ENCODE results near the gene SMAD6. TPM values are rescaled to one million over a fixed set of nuclear protein-coding genes. Genes with fewer than 3 reads are reported as not detected.
A peak's percentile ranks its signal among the peaks of the same experiment; 100 is the strongest.
"Not testable (repeated sequence)": the region's sequence is repeated elsewhere in the genome, so short reads cannot be mapped to it uniquely, and the experiment has no call there.

Gene SMAD6
- total and polyA plus RNA-seq, 10 of the 15 experiments (the other 5 are each of a cell fraction or from before 2014, with no cell fraction given) = under 0.01 to 0.10 (median 0.03) TPM; not detected in 7

DNA sequence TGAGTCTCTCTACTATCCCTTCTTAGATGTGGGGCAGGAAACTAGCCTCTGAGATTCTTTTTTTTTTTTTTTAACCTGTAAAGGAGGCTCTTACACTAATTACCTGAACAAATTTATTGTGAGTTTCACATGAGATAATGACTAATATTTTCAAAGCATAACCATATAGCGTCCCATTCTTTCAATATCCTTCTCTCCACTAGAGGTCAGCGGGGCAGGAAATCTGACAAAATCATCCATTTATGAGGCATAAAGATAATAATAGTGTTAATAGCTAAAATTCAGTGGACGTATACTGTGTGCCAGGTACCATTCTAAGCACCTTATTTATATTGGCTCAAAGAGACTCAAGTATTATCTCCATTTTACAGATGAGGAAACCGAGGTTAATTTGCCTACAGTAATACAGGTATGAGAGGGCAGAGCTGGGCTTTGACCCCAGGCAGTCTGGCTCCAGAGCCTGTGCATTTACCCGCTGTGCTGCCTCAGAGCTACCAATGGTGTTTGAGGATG, 16.3 kb upstream of the SMAD6 start:
- Histone ChIP-seq H3K4me2 (ENCODE audit: control insufficient read depth, insufficient read depth) (no peak overlapping the region), H3K27me3 (replicated peaks in 1 of 2; ENCODE audit: control insufficient read depth in 2 of 2, insufficient read depth in 2 of 2, low read length in 1 of 2) (no peaks in the 10 kb centered on the region), H4K20me1 (ENCODE audit: control insufficient read depth, insufficient read depth) (no peaks in the 10 kb centered on the region), H3K9ac (ENCODE audit: control insufficient read depth, insufficient read depth, low read length) (no peak overlapping the region), H3K79me2 (ENCODE audit: control insufficient read depth, insufficient read depth, low read length) (no peaks in the 10 kb centered on the region), H3K4me3 (no peak overlapping the region), H3K4me1 (ENCODE audit: control insufficient read depth, insufficient read depth, low read length) (no peaks in the 10 kb centered on the region), H3K9me3 (replicated peaks; ENCODE audit: control insufficient read depth, insufficient read depth, low read length) (no peaks in the 10 kb centered on the region; the same call in 1 of the 3 replicates), H2AFZ (ENCODE audit: control insufficient read depth, low read depth, low read length) (no peak overlapping the region), H3K27ac (ENCODE audit: control insufficient read depth, insufficient read depth) (no peak overlapping the region), H3K36me3 (ENCODE audit: control insufficient read depth in 2 of 2, insufficient read depth in 2 of 2, low read length in 1 of 2) (no peaks in the 10 kb centered on the region)
- ChIA-PET CTCF (interaction anchor here (1.0 kb wide), 1 partner anchor 67 kb away, joined by 4 read pairs; no protein-coding TSS in a partner anchor), SMC1A (ENCODE audit: uncharacterized antibody, unreplicated experiment) (interaction anchor here (1.2 kb wide), 1 partner anchor 90 kb away, joined by 5 read pairs; no protein-coding TSS in a partner anchor), RAD21 (ENCODE audit: unreplicated experiment) (no interaction called here), POLR2A (no interaction called here)
- 30% methylated on average over 5 of the region's 5 CpGs for WGBS (ENCODE audit: insufficient coverage, insufficient replicate concordance, low lambda C conversion rate, missing lambda C conversion rate)
- in situ Hi-C loops (cut with MboI) = no loop called here
- DNase-seq (ENCODE audit: low read depth, low spot score) = no peak
- intact Hi-C loops (cut with micrococcal nuclease; ENCODE audit: unreplicated experiment) = no loop called here
- ATAC-seq = no peak
- no peak for TF ChIP-seq NBN (IDR thresholded peaks at IDR 0.05)
- TF ChIP-seq PML (IDR thresholded peaks at IDR 0.05; ENCODE audit: low read length) = no peak
- TF ChIP-seq, protein P1, sequence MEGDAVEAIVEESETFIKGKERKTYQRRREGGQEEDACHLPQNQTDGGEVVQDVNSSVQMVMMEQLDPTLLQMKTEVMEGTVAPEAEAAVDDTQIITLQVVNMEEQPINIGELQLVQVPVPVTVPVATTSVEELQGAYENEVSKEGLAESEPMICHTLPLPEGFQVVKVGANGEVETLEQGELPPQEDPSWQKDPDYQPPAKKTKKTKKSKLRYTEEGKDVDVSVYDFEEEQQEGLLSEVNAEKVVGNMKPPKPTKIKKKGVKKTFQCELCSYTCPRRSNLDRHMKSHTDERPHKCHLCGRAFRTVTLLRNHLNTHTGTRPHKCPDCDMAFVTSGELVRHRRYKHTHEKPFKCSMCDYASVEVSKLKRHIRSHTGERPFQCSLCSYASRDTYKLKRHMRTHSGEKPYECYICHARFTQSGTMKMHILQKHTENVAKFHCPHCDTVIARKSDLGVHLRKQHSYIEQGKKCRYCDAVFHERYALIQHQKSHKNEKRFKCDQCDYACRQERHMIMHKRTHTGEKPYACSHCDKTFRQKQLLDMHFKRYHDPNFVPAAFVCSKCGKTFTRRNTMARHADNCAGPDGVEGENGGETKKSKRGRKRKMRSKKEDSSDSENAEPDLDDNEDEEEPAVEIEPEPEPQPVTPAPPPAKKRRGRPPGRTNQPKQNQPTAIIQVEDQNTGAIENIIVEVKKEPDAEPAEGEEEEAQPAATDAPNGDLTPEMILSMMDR (IDR thresholded peaks at IDR 0.05 in 2 of 3, conservative IDR thresholded peaks at IDR 0.05 in 1 of 3; ENCODE audit: control insufficient read depth in 2 of 3, extremely low read depth in 1 of 3, insufficient read depth in 1 of 3, low read depth in 3 of 3, low read length in 3 of 3) = peak; percentile 5 to 31 (median 12); a peak in 3 of 6 replicates
- BruUV-seq (replicated peaks) = no TSS peak
- FAIRE-seq = no peak

DNA sequence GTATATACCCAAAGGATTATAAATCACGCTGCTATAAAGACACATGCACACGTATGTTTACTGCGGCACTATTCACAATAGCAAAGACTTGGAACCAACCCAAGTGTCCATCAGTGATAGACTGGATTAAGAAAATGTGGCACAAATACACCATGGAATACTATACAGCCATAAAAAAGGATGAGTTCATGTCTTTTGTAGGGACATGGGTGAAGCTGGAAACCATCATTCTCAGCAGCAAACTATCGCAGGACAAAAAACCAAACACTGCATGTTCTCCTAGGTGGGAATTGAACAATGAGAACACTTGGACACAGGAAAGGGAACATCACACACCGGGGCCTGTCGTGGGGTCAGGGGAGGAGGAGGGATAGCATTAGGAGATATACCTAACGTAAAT, 11.1 kb upstream of the SMAD6 start:
- H3K79me2 ChIP-seq (ENCODE audit: control insufficient read depth, insufficient read depth, low read length) = not testable (repeated sequence)

More for the DNA sequence above, 11.1 kb upstream of the SMAD6 start:
- H3K9me3 ChIP-seq (replicated peaks; ENCODE audit: control insufficient read depth, insufficient read depth, low read length); FAIRE-seq; H3K9ac ChIP-seq (ENCODE audit: control insufficient read depth, insufficient read depth, low read length); RAD21 ChIA-PET (ENCODE audit: unreplicated experiment); ATAC-seq; H3K4me1 ChIP-seq (ENCODE audit: control insufficient read depth, insufficient read depth, low read length); H3K27me3 ChIP-seq (replicated peaks in 1 of 2; ENCODE audit: control insufficient read depth in 2 of 2, insufficient read depth in 2 of 2, low read length in 1 of 2); POLR2A ChIA-PET; H3K4me3 ChIP-seq; H3K27ac ChIP-seq (ENCODE audit: control insufficient read depth, insufficient read depth); H3K4me2 ChIP-seq (ENCODE audit: control insufficient read depth, insufficient read depth); DNase-seq (ENCODE audit: low read depth, low spot score); H4K20me1 ChIP-seq (ENCODE audit: control insufficient read depth, insufficient read depth); H2AFZ ChIP-seq (ENCODE audit: control insufficient read depth, low read depth, low read length); in situ Hi-C loops (cut with MboI); BruUV-seq (replicated peaks); H3K36me3 ChIP-seq (ENCODE audit: control insufficient read depth in 2 of 2, insufficient read depth in 2 of 2, low read length in 1 of 2); CTCF ChIA-PET; SMC1A ChIA-PET (ENCODE audit: uncharacterized antibody, unreplicated experiment): not testable (repeated sequence)
- intact Hi-C loops (cut with micrococcal nuclease; ENCODE audit: unreplicated experiment) = loop anchor here (10.0 kb wide), 1 partner anchor 164 kb away; no protein-coding TSS in a partner anchor
- WGBS (ENCODE audit: insufficient coverage, insufficient replicate concordance, low lambda C conversion rate, missing lambda C conversion rate) = 85% methylated on average over 6 of the region's 7 CpGs

Measured in GM12878 (cell line).